ENCODE data around the gene EEFSEC. TPM values are rescaled to one million over a fixed set of nuclear protein-coding genes. Genes with fewer than 3 reads are reported as not detected.

EEFSEC gene
- total and polyA plus RNA-seq, 12 donors: 5.5 to 15.6 (median 10.4) TPM

DNA sequence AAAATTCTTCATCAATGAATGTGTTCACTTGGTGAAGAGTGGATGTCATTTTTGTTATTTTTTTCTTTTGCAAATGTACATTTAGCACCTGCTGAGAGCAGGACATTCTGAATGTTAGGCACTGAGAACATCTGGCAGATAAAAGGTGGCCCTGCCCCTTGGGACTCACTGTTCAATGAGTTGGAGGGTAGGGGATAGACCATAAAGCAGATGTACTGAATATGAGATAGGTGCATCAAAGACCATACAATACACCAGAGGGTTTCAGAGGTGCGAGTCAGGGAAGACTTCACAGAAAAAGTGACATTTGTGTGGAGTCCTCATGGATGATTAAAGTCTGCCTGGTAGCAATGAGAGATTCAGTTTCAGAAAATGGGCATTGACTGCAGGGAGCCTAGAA lies 34.2 kb downstream of the EEFSEC start:
- Histone ChIP-seq H3K27me3 (no peaks in the 10 kb centered on the region), H3K4me3 (no peak overlapping the region), H3K4me1 (replicated peaks in 1 of 2) (no peaks in the 10 kb centered on the region), H3K27ac (no peak overlapping the region), H3K9me3 (replicated peaks in 1 of 3) (no peaks in the 10 kb centered on the region), H3K36me3 (replicated peaks in 1 of 2) (no peaks in the 10 kb centered on the region)
- no peak for TF ChIP-seq CTCF (IDR thresholded peaks at IDR 0.05)
- TF ChIP-seq POLR2A (IDR thresholded peaks at IDR 0.05): no peak
- DNase-seq: no peak
- 94 to 98% (median 95%) methylated on average over 1 of the region's 1 CpG for WGBS, 4 donors
- intact Hi-C loops (cut with DNase I): no loop called here

DNA sequence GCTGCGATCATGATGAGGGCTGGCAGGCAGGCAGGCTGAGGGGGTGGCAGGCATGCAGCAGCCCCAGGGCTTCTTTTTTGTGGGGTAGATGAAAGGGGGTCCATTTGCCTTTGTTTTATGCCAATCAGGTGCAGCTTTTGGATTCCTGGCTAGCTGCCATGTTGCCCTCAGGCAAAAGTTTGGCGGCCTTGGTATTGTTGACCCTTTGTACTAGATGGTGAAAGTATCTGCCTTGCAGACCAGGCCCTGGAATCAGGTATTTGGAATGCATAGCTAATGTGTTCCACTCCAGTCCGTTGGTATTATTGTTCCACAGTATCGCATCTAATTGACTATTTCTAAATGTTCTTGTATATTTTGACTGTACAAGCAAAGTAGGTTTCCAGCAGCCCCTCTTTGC lies 35.0 kb downstream of the EEFSEC start:
- Histone ChIP-seq H3K27me3 (no peaks in the 10 kb centered on the region), H3K27ac (no peak overlapping the region), H3K4me1 (replicated peaks in 1 of 2) (no peaks in the 10 kb centered on the region), H3K9me3 (replicated peaks in 1 of 3) (no peaks in the 10 kb centered on the region), H3K4me3 (no peak overlapping the region), H3K36me3 (replicated peaks in 1 of 2) (no peaks in the 10 kb centered on the region)
- WGBS, 4 donors: 90 to 97% (median 93%) methylated on average over 4 of the region's 4 CpGs
- intact Hi-C loops (cut with DNase I): no loop called here
- no peak for DNase-seq
- TF ChIP-seq CTCF (IDR thresholded peaks at IDR 0.05): no peak
- no peak for TF ChIP-seq POLR2A (IDR thresholded peaks at IDR 0.05)

- no peak overlapping the region for H3K27ac ChIP-seq
- no peak for DNase-seq
- intact Hi-C loops (cut with DNase I): no loop called here
- no peak overlapping the region for H3K4me3 ChIP-seq
- no peaks in the 10 kb centered on the region for H3K36me3 ChIP-seq (replicated peaks in 1 of 2)
- no peaks in the 10 kb centered on the region for H3K27me3 ChIP-seq
- H3K9me3 ChIP-seq (replicated peaks in 1 of 3): no peaks in the 10 kb centered on the region
- TF ChIP-seq CTCF (IDR thresholded peaks at IDR 0.05): no peak
- no peak for TF ChIP-seq POLR2A (IDR thresholded peaks at IDR 0.05)
- 93 to 96% (median 95%) methylated on average over 3 to 4 of the region's 4 CpGs for WGBS, 4 donors
- H3K4me1 ChIP-seq (replicated peaks in 1 of 2): no peaks in the 10 kb centered on the region
Observed at GRCh38 chr3:128188956-128189355, 35.7 kb downstream of the EEFSEC start.

DNA sequence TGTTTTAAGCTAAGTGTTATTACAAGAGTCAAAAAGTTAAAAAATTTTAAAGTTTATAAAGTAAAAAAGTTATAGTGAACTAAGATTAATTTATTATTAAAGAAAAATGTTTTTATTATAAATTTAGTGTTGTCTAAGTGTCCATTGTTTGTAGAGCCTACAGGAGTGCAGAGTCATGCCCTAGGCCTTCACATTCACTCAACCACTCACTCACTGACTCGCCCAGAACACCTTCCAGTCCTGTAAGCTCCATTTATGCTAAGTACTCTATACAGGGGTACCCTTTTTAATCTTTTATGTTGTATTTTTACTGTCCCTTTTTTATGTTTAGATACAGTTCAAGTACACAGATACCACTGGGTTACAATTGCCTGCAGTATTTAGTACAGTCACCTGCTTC lies 37.2 kb downstream of the EEFSEC start:
- Histone ChIP-seq H3K4me3 (no peak overlapping the region), H3K27ac (no peak overlapping the region), H3K27me3 (no peaks in the 10 kb centered on the region), H3K9me3 (replicated peaks in 1 of 3) (no peaks in the 10 kb centered on the region), H3K36me3 (replicated peaks in 1 of 2) (no peaks in the 10 kb centered on the region), H3K4me1 (replicated peaks in 1 of 2) (no peaks in the 10 kb centered on the region)
- intact Hi-C loops (cut with DNase I): no loop called here
- TF ChIP-seq POLR2A (IDR thresholded peaks at IDR 0.05) (no peak), CTCF (IDR thresholded peaks at IDR 0.05) (no peak)
- no peak for DNase-seq
- WGBS, 4 donors: 0 to 82% (median 23%) methylated on average over 1 of the region's 1 CpG

All from adrenal gland (tissue), 12 donors.